IPS-NIHi11 (cell line): Measurements from ENCODE around the gene TMEM178B.
"Not testable (repeated sequence)": the region's sequence is repeated elsewhere in the genome, so short reads cannot be mapped to it uniquely, and the experiment has no call there.

ENCODE experiments used
- DNase-seq: peaks from one replicate; pipeline ENCODE4 v3.0.0; 2012; ENCODE audit warnings: mixed read lengths, low spot score

The TMEM178B gene

GRCh38 chr7:141389140-141389796 is 315.4 kb downstream of the TMEM178B start:
- DNase-seq: no peak

GRCh38 chr7:141390339-141390738 is 316.5 kb downstream of the TMEM178B start:
- DNase-seq: no peak

- DNase-seq: no peak
These were observed 319.2 kb downstream of the TMEM178B start for GRCh38 chr7:141393056-141393455.

GRCh38 chr7:141397236-141398163 is 323.6 kb downstream of the TMEM178B start:
- no peak for DNase-seq

DNA sequence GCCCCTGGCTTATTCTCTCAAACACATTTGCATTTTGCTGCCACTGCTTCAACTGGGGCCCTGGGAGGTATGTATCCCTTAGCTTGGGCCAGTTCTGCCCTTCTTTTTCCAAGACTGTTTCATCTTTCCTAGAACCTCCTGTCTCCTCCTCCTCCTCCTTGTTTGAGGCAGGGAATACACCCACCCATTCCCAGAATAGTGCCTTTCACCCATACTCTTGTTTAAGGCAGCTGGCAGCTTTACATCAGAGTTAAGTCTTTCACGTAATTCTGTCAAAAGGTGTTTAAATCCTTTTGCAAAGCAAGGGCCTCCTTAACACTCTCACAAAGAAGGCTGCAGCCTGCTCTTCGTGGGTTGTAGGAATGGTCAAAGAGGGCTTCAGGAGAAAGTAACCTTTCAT is 326.5 kb downstream of the TMEM178B start:
- DNase-seq: no peak

- DNase-seq: no peak
These were observed 328.6 kb downstream of the TMEM178B start for GRCh38 chr7:141402277-141402996.

DNA sequence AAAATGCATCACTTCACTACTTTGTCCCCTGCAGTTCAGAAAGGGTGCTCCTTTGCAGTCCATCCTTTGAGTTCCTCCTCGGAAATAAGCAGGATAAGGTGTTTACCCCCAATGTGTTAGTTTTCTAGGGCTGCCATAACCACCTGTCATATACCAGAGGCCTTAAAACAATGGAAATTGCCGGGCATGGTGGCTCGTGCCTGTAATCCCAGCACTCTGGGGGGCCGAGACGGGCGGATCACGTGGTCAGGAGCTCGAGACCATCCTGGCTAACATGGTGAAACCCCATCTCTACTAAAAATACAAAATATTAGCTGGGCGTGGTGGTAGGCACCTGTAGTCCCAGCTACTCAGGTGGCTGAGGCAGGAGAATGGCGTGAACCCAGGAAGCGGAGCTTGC is 330.0 kb downstream of the TMEM178B start:
- DNase-seq: not testable (repeated sequence)

- DNase-seq: no peak
These were observed 332.5 kb downstream of the TMEM178B start for GRCh38 chr7:141406347-141406746.

DNA sequence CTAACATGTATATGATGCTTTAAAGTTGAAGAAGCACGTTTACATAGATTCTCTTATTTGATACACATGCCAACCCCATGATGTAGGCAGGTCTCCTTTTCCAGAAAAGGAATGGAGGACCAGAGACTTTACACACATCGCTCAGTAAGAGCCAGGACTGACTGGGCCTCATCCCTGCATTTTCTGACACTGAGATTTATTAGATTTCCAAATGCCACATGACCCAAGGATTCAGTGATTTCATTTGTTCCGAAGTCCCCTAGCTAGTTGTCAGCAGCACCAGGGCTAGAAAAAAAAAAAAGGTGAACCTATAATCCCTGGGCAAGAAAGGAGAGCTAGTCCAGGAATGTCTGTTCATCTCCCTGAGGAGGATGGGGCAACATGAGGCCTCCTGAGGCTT is 334.0 kb downstream of the TMEM178B start:
- DNase-seq: no peak

- no peak for DNase-seq
These were observed 334.6 kb downstream of the TMEM178B start for GRCh38 chr7:141408440-141408839.

DNA sequence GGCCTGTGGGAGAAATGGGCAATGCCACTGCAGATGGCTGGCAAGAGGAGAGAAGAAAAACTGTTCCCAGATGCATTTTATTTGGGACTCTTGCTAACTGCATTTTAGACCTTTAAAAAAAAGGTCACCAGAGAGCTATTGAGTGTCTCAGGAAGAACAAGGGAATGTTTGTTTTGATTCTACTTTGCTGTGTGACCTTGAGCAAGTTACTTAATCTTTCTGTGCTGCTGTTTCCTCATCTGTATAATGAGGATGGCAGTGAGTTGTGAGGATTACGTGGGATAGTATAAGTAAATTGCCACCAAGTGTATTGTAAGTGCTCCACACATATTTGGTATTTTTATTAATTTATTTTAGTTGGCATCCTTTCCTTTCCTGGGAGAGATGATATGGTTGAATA is 335.4 kb downstream of the TMEM178B start:
- no peak for DNase-seq

DNA sequence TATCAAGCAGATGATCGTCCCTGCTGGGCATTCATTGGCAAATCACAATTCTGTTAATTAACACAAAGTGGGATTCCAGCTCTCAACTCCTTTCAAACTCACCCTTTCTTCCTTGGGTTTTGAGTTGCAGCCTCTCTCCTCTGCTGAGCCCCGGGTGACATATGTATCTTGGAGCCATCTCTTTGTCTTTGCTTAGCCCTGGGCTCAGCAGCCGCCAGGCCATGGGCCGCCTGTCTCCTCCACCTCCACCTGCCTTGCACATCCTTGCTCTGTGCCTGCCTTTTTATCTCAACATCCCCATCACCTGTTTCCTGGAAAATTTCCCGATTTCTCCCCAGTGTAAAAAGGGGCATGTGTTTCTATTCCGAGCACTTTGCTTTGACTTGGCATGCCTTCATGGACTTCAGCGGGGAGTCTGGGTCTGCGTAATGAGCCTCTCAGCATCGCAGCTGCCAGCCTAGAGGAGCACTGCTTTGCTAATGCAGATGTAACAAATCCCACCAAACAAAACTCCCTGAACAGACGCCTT is 336.0 kb downstream of the TMEM178B start:
- peak; percentile 47 for DNase-seq

- no peak for DNase-seq
These were observed 336.6 kb downstream of the TMEM178B start for GRCh38 chr7:141410353-141411000.

DNA sequence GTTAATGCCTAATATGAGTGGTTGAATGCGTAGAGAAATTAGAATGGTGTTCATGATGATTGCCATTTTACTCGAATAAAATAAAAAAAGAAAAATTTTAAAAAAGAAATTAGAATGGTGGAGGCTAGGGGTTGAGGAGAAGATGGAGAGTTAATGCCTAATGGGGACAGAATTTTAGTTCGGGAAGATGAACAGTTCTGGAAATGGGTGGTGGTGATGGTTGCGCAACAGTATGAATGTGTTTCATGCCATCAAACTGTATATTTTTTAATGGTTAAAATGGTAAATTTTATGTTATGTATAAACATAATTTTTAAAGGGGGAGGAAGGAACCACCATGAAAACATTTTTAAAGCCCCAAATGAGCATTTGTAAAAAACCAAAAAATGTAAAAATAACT is 337.3 kb downstream of the TMEM178B start:
- no peak for DNase-seq

GRCh38 chr7:141415999-141416398 is 342.1 kb downstream of the TMEM178B start:
- no peak for DNase-seq

- no peak for DNase-seq
These were observed 342.9 kb downstream of the TMEM178B start for GRCh38 chr7:141416650-141417270.

DNA sequence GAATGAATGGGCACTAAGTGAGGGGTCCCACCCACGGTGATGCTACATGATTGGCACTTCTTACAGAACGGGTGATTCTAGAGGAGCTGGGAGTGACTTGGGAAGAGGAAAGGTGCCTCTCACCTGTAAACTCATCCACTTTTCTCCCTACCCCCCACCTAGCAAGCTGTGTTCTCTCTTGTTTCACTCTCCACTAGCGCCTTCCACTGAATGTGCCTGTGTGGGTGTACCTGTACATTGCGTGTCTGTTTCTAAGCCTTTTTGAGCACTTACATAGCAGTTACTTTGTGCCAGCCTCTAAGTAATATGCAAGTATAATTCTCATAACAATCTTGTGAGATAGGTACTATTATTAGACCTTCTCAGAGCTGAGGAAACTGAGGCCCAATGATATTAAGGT is 343.6 kb downstream of the TMEM178B start:
- DNase-seq: no peak

DNA sequence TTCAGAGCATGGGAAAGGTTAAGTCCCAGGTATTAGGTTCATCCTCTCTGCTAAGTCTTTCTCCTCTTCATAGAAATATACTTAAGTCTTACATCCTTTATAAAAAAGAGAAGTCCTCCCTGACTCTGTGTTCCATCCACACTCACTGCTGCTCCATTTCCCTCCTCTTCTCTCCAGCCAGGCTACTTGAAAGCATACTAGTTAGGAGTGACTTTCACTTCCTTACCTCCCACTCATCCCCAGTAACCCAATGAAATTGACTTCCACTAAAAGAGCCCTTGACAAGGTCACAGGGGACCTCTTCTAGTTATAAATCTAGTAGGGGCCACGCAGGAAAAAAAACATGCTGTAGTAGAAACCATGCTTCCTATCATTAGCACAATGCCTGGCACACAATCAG is 344.2 kb downstream of the TMEM178B start:
- no peak for DNase-seq

DNA sequence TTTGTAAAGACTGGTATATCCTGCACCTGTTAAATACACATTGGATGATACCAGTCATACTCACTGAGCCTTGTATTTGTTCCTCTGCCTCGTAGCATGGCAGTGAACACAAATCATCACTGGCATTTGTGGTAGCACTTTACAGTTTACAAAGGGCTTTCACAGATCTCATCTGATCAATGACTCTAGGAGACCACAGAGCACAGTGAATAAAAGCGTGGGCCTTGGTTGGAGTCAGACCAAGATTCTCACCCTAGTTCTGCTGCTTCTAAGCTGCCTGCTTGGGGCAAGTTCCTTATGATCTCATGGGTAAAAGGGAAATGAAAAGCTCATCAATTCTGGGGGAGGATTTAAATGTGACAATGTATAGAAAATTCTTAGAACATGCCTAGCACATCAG is 347.4 kb downstream of the TMEM178B start:
- DNase-seq: no peak

GRCh38 chr7:141427134-141427533 is 353.3 kb downstream of the TMEM178B start:
- DNase-seq: no peak

DNA sequence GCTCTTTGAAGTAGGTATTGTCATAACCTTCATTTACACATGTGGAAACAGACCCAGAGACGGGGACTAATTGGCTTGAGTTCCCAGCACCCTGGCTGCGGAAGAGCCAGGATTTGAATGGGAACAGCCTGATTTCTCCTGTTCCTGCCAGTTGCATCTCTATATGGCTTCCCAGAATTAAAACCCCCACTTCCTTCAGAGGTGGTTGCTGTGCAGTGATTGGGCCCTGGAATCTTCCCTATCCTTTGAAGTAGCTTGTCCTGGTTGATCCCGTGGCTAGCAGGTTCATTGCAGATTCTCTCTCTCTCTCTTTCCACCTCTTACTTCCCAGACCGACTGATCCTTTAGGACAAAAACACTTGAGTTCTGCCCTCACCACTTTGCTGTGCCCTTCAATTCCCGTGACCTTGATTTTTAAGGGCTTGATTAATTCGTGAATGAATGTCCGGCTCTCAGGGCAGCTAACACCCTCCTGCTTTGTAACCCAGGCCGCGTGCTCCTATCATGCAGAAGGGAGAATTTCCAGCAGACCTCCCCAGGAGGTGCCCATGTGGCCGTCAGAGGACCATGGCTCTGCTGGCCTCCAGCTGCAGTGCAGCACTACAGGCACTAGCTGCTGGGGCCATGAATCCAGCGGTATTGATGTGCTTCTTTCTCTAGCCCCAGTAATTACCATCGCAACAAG is 356.7 kb downstream of the TMEM178B start:
- DNase-seq: peak; percentile 52
